GM20000 (cell line): ENCODE data around the gene ATP6V1G1.

Experiments used
- DNase-seq: peaks from one replicate; pipeline ENCODE4 v3.0.0; 2012; ENCODE audit warnings: low spot score
- TF ChIP-seq, protein P1 (sequence below): IDR thresholded peaks from 2 replicates; pipeline ENCODE4 v1.5.1; 2012; ENCODE audit warnings: mild to moderate bottlenecking, control low read depth; ENCODE audit errors: extremely low read depth, missing control alignments

The ATP6V1G1 gene

DNA sequence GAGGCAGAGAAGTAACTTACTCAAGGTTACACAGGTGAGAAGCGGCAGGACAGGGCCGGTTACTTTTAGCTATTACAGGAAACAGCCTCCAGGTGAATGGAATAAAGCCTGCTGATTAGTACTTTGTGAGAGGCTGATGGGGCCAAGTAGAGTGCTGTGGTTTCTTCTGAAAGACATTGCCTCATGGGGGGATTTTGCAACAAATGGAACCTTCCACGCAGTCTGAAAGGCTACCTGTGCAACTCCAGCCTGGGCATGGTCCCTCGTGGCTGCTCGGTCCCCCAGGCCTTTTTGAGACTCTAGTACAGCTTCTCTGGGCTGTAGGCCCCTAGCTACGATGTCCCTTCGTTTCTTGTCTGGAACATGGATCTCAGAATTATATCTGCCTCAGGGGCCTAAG is 25.5 kb downstream of the ATP6V1G1 start:
- DNase-seq, result no peak
- TF ChIP-seq, protein P1, sequence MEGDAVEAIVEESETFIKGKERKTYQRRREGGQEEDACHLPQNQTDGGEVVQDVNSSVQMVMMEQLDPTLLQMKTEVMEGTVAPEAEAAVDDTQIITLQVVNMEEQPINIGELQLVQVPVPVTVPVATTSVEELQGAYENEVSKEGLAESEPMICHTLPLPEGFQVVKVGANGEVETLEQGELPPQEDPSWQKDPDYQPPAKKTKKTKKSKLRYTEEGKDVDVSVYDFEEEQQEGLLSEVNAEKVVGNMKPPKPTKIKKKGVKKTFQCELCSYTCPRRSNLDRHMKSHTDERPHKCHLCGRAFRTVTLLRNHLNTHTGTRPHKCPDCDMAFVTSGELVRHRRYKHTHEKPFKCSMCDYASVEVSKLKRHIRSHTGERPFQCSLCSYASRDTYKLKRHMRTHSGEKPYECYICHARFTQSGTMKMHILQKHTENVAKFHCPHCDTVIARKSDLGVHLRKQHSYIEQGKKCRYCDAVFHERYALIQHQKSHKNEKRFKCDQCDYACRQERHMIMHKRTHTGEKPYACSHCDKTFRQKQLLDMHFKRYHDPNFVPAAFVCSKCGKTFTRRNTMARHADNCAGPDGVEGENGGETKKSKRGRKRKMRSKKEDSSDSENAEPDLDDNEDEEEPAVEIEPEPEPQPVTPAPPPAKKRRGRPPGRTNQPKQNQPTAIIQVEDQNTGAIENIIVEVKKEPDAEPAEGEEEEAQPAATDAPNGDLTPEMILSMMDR, result no peak

DNA sequence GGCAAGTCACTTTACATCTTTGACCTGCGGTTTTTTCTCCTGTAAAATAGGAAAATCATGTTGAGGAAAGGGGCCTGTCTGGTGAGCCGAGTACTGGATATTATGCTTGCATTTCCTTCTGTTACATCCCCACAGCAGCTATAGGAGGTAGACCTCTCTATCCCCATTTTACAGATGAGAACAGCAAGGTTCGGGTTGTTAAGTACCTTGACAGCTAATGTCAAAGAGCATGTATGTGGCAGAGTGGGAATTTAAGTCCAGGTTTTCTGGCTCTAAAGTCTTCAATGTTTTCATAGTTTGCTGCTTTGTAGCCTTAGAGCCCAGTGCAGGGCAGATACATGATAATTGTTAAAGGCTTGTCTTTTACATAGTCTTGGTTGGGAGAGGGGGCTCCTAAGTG is 26.4 kb downstream of the ATP6V1G1 start:
- no peak for DNase-seq
- TF ChIP-seq, protein P1, result no peak

DNA sequence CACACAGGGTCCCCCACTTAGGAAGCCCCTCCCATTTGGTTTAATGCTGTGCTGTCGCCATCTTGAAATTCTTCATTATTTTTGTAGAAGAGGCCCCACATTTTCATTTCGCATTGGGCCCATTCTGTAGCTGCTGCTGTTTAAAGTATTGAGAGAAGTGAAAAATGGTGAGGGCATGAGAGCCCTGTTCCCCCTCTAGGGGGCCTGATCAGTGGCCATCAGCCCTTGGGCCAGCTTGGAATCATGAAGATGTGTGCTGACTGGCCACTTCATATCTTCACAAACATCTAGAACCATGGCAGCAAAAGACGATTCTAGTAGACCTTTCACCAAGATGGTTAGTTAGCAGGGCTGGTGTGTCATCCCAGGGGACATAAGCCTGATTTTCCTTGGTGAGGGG is 26.8 kb downstream of the ATP6V1G1 start:
- TF ChIP-seq, protein P1, result no peak
- DNase-seq, result no peak

DNA sequence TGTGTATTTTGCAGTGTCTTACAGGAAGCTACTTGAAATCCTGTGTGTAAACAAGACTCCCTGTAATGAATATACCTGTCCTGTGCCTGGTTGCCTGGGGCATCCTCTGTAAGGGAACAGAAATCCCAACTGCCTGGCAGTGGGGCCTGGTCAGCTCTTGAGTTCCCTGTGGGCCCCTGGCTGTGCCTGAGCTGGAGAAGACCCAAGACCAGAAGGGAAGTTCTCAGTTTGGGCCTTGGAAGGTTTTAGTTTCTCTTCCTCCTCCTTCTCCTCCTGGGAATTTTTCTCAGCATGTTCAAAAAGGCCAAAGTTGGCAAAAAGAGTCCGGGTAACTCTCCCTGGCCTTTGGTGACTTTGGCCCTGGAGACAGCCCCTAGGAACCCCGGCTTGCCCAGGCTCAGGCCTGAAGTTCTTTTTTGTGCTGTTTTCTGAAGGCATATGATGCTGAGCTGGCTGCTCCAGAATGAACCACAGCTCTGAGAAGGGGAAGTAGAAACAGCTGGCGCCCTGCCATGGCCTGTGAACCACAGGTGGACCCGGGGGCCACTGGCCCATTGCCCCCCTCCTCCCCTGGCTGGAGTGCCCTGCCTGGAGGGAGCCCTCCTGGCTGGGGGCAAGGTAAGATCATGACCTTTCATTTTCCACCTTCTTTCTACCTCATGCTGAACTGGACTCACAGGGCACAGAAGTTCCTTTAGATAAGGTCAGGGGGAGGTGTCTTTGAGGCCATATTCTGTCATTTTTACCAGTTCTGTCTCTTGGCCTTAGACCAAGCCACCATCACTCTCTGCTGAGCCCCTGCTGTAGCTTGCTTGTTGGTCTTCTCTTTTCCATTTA is 29.3 kb downstream of the ATP6V1G1 start:
- TF ChIP-seq, protein P1, result no peak
- peak; percentile 65 for DNase-seq

DNA sequence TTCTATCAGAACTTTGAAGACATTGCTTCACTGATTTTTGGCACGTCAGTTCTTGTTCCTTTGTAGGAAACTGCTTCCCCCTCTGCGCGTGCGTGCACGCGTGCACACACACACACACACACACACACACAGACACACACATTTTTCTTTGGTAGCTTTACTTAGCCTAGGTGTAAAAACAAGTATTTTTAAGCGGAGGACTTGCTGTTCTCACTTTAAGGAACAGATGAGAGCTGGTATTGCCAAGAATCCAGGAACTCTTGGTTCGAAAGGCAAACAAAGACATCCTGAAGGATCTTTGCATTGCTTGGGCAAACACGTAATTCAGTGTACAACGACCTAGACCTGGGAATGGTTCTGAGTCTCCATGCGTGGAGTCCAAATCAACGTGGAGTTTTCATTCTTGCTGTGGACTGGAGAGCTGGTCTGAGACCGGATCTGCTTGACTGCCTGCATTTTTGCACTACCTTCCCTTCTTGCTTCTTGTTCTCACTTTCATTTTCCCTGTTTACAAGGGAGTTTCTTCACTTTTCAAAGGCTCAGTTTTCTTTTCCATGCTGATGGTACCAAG is 31.7 kb downstream of the ATP6V1G1 start:
- DNase-seq, result peak; percentile 50
- TF ChIP-seq, protein P1, result no peak

DNA sequence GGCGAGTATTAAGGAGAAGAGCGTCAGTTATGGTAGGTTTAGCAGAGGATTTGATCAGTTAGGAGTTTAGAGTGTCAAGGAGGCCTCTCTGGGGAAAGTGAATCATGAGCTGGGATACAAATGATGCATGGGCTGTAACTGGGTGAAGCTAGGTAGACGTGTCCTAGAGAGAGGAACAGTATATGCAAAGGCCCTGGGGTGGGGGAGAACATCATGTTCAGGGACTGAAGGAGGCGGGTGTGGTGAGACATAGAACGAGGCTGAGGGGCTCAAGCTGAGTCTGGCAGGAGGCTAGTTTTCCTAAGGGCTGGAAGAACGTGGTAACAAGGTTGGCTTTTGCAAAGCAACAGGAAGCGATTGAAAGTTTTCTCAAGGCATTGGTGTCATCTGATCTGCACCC is 34.0 kb downstream of the ATP6V1G1 start:
- DNase-seq, result no peak

More for the DNA sequence above, 34.0 kb downstream of the ATP6V1G1 start:
- TF ChIP-seq, protein P1, result no peak
